SW480 (cell line): Measurements from ENCODE around the gene CNTN1.
"Not testable (repeated sequence)": the region's sequence is repeated elsewhere in the genome, so short reads cannot be mapped to it uniquely, and the experiment has no call there.

Experiments
- DNase-seq: peaks from one replicate; pipeline ENCODE4 v3.0.0-alpha.2; 2016; ENCODE audit warnings: low spot score

Gene CNTN1

GRCh38 chr12:40701756-40702155 lies 9.5 kb downstream of the CNTN1 start:
- no peak for DNase-seq

DNA sequence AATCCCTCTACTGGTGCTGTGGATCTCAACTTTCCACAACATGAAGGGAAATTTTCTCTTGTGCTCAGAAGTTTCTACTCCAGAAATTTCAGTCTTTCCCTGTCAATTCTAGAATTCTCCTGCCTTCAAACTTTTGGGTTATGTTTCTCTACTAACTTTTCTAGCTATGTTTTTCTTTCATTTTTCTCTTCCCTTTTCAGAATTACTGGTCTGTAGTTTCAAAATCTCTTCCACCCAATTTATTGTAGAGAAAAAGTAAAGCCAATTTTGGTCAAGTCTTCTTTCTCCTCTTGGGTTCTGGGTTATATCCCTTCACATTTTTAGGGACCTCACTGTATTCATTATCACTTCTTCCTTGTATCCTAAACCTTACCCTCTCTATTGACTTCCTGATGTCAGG lies 18.9 kb downstream of the CNTN1 start:
- no peak for DNase-seq

GRCh38 chr12:40714636-40715035 lies 22.4 kb downstream of the CNTN1 start:
- no peak for DNase-seq

DNA sequence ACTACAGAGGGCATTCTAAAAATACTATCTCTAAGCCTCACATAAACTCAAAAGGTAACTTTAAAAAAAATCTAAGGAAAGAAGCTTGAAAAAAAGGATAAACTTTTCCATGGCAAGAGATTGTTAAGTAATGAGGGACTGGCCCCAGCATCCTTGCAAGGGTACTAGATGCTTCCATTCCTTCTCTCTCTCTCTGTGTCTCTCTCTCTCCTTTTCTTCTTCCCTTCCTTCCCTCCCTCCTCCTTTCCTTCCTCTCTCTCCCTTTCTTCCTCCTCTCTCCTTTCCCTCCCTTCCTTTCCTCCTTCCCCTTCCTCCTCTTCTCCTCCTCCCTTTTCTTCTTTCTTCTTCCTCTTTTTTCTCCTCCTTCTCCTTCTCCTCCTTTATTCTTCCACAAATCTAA lies 23.8 kb downstream of the CNTN1 start:
- no peak for DNase-seq

GRCh38 chr12:40717576-40717975 lies 25.3 kb downstream of the CNTN1 start:
- no peak for DNase-seq

DNA sequence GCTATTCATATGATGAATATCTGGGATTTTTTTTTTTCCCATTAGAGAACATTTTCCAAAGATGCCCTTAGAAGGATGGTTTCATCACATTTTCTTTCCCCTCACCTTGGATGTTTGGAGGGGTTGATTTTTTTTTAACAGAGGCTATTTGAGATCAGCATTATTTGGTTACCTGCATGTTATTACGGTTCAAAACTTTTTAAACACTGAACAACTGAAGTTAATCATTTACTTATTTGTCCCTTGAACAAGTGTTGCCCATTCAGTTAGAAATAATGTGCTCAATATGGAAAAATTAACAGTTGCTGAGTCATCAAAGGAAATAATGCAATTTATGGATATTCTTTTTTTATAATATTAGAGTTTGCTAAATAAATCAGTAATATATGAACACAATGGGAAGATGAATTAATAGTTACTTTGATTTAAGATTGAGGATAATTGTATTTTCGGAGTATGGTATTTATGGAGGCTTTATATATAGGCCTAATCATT lies 26.7 kb downstream of the CNTN1 start:
- peak; percentile 2 for DNase-seq

GRCh38 chr12:40723001-40723400 lies 30.8 kb downstream of the CNTN1 start:
- DNase-seq, result no peak

- DNase-seq, result no peak
Measured at GRCh38 chr12:40726366-40726765, 34.1 kb downstream of the CNTN1 start.

- DNase-seq, result peak; percentile 11
Measured at GRCh38 chr12:40727774-40728483, 35.7 kb downstream of the CNTN1 start.

GRCh38 chr12:40730281-40730680 lies 38.0 kb downstream of the CNTN1 start:
- no peak for DNase-seq

GRCh38 chr12:40733871-40734270 lies 41.6 kb downstream of the CNTN1 start:
- DNase-seq, result no peak

GRCh38 chr12:40734276-40734675 lies 42.0 kb downstream of the CNTN1 start:
- DNase-seq, result no peak

DNA sequence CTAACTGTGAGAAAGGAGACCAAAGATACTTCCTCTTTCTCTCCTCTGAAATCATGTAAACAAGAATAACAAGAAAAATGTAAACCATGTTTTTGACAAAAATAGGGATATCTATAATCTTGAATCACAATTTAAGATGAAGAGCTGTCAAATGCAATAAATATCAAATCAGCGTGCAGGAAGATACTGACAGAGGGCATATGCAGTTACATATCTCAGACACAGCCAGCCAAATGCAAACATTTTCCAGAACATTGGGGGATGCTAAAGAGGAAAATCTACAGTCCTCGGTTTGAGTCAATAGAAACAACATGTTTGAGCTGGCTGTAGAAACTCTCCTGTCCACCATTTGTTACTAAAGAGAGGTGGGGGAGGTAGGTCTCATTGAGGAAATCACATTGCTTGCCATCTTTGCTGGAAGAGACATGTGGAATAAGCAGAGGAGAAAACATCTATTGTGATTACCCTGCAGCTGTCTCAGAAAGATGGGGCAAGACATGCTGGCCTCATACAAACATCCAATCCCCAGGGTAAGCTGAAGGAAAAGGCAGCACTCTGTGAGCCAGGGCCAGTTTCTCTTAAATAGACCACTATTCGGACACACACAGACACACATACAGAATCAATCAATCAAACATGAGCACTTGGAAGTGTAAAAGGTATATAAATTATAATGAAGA lies 43.5 kb downstream of the CNTN1 start:
- DNase-seq, result no peak

- DNase-seq, result not testable (repeated sequence)
Measured at GRCh38 chr12:40737416-40737815, 45.2 kb downstream of the CNTN1 start.

DNA sequence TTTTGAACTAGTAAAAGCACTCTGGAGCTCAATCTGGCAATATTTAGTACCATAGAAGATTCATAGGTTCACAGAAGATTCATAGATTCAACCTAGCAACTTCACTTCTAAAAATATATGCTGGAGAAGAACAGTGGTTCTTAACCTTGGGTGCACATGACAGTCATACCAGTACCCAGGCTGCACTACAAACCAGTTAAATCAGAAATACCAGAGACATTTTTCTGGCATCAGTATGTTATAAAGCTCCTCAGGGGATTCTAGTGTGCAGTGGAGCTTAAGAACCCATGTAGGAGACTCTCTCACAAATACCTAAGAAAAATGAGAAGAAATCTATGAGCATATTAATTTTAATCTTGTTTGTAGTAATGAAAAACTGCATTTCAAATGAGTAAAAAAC lies 46.6 kb downstream of the CNTN1 start:
- no peak for DNase-seq

- DNase-seq, result no peak
Measured at GRCh38 chr12:40742041-40742440, 49.8 kb downstream of the CNTN1 start.

GRCh38 chr12:40745386-40745785 lies 53.1 kb downstream of the CNTN1 start:
- DNase-seq, result peak; percentile 12

- DNase-seq, result no peak
Measured at GRCh38 chr12:40749863-40750262, 57.6 kb downstream of the CNTN1 start.

GRCh38 chr12:40752011-40752410 lies 59.8 kb downstream of the CNTN1 start:
- peak; percentile 67 for DNase-seq

GRCh38 chr12:40760821-40761220 lies 68.6 kb downstream of the CNTN1 start:
- no peak for DNase-seq

DNA sequence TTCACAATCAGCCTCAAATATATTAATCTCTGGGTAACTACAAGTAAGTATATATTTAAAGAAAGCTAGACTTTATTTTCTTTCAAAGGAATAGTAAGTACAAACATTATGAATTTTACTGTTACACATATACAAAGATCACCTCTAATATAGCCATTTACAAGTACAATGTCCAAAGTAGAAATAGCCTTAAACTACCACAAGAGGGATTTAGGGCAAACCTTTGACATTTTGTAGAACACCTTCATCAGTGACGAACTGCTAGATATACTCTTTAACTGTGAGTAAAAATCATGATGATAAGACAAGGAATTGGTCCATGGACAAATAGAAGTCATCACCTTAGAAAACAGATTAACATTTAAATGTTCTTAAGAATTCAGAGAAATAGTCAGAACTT lies 69.8 kb downstream of the CNTN1 start:
- DNase-seq, result peak; percentile 7

DNA sequence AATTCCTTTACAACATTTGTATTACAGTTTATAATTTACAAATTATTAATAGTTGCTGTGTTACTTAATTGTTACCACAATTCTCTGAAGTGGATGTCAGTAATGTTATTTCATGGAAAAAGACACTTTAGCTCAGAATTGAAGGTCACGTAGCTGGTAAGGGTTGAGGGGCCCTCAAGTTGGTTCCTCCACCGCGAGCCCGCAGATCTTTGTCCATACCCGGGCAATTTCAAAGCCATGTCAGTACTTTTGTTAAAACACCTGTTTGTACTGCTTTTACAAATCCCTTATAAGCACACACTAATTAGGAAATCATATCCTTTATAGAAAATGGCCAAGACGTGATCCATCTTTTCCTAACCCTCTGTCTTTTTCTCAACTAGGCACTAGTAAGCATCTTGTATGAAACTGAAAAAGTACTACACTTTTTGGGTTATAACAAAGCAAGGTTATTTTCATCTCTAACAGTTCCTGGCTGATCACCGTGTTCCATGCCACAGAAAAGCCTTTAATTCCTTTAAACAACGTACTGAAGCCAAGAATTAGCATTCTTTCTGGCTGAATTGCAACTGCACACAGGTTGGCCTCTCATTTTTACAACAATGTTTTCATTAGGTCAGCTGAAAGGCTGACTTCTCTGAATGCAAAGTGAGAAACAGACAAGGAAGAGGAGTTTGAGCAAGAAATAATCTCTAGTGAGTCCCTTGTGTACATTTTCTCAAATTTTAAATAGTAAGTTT lies 76.1 kb downstream of the CNTN1 start:
- DNase-seq, result no peak

- DNase-seq, result no peak
Measured at GRCh38 chr12:40769846-40770245, 77.6 kb downstream of the CNTN1 start.
